IPS-NIHi7 (cell line): Measurements from ENCODE around the gene IRF9.

Experiments
- DNase-seq: peaks from one replicate; pipeline ENCODE4 v3.0.0; 2012; ENCODE audit warnings: mixed read lengths; ENCODE audit errors: extremely low spot score

IRF9 gene

DNA sequence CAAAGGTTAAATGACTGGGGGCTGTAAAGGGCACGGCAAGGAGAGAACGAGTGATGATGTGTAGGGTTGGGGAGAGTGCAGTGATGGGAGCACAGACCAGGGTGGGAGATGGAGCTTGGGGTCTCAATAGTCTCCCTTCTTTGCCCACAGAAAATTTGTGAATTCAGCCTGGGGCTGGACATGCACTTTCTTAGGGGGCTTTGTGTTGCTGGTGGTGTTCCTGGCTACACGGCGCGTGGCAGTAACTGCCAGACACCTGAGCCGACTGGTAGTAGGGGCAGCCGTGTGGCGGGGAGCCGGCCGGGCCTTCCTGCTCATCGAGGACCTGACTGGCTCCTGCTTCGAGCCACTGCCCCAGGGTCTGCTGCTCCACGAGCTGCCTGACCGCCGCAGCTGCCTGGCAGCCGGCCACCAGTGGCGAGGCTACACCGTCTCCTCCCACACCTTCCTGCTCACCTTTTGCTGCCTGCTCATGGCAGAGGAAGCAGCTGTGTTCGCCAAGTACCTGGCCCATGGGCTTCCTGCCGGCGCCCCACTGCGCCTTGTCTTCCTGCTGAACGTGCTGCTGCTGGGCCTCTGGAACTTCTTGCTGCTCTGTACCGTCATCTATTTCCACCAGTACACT is 28.9 kb upstream of the IRF9 start:
- no peak for DNase-seq

DNA sequence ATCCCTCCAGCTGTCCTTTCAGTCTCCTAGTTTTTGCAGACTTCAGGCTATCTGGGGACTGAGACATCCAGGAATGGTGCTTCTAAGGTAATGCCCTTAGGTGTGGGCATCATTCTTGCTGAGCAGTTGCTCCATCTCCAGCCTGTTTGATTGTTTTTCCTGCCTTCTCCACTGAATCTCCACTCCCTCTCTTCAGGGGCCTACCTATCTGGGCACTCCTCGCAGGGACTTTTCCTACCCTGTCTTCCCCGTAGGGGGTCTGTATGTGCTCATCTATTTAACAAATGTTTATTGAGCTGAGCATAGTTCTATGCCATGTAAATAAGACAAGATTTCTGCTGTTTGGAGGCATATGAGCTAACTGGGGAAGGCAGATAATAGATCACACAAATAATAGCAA is 28.1 kb upstream of the IRF9 start:
- no peak for DNase-seq

DNA sequence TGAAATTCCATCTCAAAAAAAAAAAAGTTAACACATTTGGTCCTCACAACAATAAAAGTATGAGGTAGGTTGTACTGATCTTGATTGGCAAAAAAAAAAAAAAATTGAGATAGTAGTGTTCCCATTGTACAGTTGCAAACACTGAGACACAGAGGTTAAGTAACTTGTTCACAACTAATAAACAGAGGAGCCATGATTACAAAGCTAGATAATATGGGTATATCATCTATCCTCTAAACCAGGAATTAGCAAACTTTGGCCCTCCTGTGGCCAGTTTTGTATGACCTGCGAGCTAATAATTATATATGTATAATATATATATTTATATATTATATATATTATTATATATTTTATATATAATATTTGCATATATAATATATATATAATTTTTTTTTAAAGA is 27.3 kb upstream of the IRF9 start:
- DNase-seq: no peak

DNA sequence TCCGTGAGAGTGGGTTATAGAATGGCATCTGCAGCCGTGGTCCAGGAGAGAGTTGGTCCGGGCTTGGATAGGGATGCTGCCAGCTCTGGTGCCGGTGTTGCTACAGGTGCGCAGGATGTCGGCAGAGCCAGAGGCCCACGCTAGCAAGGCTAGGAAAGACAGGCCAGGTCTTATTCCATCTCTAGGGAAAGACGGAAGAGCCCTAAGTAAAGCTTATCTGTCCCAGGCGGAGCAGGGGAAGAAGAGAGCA is 25.6 kb upstream of the IRF9 start:
- DNase-seq: no peak

DNA sequence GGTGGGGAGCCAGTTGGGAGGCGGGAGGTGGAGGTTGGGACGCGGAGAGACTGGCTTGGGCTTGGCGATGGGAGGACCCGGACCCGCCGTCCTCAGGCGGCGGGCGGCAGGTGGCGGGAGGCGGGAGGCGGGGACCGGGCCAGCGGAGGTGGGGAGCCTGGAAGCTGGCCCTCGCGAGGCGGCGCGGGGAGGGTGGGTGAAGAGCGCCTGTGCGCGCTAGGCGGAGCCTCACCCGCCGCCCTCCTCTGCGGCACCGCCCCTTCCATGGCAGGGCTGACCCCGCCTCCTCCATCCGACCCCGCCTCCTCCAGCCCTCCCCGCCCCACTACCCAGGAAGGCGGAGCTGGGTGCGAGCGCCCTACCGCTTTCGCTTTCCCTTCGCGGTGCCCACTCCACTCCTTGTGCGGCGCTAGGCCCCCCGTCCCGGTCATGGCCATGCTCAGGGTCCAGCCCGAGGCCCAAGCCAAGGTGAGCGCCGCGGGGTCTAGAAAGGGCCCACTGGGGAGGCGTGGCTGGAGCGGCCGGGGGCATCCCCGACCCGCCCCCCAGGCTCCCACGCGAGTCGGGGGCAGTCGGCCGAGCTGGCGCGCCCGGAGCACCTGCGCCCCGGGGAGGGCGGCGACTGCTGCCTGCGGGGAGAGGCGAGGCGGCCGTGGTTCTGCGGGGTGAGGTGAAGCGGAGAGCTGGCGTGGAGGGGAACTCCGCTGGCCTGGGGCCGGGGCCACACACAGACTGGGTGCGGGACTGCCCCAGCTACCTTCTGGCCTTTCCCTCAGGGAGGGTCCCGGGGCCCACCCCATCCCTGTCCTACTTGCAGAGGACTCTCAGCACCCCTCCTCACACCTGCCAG is 25.0 kb upstream of the IRF9 start, which contains the start of gene PSME1:
PSME1 (plus strand) TSS at position 361 of the 850 bp plus-strand sequence; CDS start at position 430, 69 bp downstream.
- DNase-seq: peak; percentile 93

DNA sequence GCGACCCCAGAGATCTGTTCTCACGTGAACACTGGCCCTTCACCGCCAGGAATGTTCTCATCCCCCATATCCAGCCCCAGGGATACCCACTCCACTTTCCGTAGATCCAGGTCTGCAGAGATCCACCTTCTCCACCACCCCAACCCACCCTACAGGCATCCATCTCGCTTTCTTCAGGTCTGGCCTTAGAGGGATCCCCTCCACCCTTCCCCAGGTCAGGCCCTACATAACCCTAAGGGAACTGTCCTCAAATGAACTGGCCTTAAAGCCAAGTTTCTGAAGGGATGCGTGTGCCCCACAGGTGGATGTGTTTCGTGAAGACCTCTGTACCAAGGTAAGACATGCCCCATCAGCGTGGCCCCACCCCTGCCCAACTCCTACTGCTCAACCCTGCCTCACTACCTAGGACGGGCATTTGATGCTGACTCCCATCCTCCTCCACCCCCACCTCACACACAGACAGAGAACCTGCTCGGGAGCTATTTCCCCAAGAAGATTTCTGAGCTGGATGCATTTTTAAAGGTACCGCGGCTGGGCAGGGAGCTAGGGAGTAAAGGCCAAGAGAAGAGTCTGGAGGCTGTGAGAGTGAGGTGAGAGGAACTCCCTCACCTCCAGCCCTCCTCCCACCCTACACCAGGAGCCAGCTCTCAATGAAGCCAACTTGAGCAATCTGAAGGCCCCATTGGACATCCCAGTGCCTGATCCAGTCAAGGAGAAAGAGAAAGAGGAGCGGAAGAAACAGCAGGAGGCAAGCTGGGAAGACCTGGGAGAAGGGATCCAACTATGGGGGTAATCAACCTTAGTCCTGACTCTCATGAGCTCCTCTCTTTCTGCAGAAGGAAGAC is 24.2 kb upstream of the IRF9 start:
- DNase-seq: no peak

DNA sequence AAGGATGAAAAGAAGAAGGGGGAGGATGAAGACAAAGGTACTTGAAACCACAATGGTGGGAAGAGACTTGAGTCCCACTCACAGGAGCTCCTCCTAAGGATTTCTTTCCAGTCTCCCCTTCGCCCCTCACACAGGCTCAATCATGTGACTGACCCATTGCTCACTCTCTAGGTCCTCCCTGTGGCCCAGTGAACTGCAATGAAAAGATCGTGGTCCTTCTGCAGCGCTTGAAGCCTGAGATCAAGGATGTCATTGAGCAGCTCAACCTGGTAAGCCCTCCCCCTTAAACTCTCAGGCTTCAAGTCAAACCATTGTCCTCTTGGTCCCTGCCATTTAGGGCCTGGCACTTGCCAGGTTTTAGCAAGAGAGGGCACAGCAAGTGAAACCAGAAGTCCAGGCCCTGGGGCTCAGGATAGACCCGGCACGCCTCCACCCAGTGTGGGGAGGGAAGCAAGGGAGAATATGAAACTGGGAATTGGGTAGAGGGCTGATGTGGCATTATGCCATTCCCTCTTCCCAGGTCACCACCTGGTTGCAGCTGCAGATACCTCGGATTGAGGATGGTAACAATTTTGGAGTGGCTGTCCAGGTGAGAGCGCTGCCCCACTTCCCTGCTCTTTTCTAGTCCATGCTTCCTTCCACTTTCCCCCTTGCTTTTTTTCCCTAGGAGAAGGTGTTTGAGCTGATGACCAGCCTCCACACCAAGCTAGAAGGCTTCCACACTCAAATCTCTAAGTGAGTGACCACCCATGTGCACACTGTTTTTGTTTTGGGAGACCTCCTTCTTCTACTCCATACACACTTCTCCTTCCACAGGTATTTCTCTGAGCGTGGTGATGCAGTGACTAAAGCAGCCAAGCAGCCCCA is 23.3 kb upstream of the IRF9 start:
- no peak for DNase-seq

DNA sequence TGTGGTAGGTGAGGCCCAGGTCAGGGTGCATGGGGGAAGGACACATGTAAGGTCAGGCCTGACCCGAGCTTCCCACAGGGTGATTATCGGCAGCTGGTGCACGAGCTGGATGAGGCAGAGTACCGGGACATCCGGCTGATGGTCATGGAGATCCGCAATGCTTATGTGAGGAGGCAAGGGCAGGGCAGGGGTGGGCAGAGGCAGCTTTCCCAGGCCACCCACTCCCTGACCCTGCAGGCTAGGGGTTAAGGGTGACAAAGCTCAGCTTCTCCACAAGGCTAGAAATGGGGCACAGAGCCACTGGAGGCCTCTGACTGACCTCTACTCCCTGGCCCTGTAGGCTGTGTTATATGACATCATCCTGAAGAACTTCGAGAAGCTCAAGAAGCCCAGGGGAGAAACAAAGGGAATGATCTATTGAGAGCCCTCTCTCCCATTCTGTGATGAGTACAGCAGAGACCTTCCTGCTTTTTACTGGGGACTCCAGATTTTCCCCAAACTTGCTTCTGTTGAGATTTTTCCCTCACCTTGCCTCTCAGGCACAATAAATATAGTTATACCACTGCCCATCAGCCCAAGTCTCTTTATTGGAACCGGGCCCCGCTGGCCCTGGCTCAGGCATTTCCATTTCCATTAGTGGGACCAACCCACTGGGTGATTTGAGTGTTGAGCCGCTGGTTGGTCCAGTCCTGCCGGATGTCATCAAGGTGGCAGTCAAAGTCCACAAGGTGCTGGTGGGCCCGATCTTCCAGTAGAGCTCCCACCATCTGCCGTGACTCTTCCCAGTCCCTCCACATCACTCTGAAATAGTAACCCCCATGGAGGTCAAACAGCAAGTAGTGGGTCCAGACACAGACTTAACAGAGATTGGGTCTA is 22.4 kb upstream of the IRF9 start:
- DNase-seq: no peak

DNA sequence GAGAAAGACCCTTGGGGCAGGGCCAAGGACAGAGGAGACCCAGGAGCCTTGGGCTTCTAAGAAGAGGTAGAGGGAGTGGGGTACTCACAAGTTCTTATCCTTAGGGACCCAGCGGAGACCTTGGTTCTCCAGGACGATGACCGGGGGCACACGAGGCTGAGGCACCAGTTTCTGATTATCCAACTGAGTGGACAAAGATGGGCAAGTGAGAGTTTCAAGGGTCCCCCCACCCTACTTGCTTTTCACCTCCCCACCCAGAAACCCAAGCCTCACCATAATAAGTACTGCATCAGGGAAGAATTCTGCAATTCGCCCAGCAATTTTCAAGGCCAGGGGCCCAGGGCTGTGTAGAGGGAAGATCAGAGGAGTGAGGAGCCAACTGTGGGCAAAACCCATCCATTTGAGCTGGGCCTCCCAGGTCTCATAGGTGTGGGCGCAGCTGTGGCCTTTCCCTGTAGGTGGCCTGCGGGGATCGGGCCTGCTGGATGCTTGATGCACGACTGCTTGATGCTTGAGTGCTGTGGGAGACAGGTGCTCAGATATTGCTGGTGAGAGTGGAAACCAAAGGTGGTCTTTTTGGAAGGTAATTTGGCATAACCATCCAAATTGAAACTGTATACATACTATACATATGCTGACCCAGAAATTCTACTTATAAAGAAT is 21.7 kb upstream of the IRF9 start:
- DNase-seq: no peak

DNA sequence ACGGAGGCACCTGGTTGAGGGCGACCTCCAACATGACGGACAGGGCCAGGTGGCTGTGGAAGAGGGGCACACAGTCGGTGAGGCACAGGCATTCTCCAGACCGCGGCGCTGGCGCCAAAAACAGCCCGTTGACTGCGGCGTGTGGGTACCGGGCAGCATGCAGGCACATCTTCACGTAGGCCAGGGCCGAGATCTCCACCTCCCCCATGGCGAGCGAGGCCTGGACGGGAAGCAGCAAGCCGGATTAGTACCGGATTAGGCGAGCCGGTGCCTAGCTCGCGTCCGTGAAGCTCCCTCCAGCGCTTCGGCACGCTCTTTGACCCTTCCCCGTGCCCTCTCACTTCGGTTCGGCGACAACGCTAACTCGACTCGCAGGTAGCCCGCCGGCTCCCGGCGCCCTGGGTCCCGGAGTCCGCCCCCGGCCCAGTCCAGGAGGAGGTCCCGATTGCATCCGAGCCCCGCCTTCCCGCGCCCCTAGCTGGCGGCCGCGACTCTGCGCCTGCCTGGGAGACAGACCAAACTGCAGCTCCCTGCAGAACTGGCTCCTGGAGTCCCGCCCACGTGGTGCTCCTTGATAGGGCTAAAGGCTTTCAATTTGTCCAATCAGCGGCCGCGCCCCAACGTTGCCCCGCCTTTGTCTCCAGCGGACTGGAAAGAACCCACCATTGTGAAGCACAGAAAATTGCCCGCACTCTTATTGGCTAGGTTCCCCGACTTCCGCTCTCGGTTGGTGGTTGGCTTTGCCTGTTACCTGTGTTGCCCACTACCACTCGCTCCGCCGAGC is 19.8 kb upstream of the IRF9 start, which contains the start of gene EMC9:
EMC9 (minus strand) TSS at position 495 of the 784 bp plus-strand sequence; CDS start at position 208, 287 bp downstream.
- DNase-seq: peak; percentile 96

DNA sequence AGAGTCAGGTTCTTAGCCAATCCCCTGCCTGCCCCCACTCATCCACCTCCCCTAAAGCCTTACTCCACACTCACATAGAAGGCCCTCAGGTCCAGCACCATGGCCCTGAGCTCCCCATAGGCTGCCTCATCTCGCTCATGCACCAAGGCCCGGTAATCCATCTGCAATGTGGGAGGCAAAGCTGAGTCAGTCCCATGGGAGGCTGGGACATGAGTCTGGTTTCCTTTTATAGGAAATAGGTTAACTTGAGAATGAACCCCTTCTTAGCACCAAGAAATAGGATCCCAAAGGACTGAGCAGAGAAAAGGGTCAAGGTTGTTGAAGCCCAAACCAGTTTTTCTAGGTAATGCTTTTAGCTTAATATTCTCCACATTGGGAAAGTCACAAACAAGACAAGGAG is 17.6 kb upstream of the IRF9 start:
- DNase-seq: no peak

DNA sequence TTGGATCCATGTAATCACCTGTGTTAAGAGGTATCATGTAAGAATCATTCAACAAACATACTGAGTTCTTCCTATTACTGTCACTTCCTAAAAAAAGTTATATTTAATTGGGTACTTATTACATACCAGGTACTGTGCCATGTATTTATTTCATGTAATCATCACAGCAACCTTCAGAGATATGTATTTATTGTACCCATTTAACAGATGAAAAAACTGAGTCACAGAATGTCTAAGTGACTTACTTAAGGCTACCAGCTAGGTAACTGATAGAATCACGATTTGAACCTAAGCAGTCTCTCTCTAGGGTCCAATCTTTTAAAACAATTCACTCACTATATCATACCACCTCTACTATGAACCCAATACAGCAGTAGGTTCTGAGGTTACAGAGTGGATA is 16.6 kb upstream of the IRF9 start:
- DNase-seq: no peak

DNA sequence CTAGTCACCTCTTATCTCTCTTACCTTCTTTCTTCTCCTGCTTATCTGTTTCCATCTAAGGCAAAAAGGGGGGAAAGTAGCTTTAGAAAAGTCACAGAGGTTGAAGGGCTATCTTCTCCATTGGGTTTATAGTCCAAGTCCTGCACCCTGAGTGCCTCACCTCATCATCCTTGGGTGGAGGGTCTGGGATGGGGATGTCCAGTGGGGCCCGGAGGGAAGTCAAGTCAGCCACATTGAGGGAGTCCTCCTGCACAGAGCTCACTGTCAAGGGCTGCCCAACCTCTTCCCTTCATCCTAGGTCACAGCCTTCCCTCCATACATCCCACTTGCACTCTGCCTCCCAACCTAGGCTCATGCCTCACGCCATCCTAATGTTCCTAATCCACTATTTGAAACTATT is 15.8 kb upstream of the IRF9 start:
- DNase-seq: no peak

DNA sequence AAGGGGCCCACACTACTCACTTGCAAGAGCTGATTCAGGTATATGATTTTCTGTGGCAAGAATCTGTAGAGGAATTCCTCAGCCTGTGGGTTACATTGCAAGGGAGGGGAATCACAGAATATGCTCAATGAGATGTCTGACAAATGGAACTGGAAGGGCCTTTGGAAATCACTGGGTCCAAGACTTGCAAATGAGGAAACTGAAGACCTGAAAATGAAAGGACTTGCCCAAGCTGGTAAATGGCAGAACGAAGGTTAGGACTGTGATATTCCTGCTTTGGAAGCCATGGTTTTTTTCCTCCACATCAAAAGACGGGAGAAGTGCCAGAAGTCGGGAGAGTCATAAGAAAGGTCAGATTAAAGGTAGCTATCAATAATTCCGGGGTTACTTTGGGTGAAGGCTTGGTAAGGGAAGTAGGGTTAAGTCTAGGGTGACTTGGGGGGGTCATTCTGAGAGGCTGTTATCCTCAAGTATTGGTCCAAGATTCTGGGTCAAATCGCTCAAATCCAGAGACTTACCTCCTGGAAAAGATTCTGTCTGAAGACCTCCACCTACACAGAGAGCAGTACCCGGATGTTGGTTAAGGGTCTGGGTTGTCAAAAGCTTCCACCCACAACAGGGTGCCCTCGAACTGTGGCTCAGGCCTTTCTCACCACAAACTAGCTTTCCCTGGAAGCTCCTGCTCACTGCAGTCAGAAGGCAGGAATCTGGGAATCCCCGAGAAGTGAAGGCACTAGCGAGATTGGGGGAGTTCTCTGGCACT is 15.2 kb upstream of the IRF9 start:
- DNase-seq: no peak

DNA sequence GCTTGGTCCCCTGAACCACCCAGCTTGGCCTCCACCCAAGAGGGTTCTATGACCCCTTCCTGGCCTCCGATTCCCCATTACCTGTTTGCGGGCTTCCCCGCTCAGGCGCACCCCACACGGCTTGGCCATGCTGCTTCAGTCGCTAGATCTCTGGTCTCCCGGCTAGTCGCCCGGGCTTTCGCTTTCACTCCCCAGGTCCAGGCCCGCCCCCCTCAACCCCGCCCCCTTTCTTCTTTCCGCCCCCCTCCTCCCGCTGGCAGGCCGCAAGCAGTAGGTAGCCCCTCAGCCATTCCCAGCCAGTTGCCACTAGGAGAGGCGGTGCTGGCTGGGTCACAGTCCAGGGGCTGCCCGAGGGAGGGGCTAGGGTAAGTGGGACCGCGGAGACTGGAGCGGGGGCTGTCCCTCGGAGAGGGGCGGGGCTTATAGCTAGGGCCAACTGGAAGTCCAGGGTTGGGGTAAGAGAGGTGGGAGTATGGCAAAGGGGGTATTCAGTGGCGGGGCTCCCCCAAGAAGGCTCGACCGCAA is 14.6 kb upstream of the IRF9 start, which contains the start of gene PSME2:
PSME2 (minus strand) TSS at position 158 of the 525 bp plus-strand sequence; CDS start at position 129, 29 bp downstream.
- peak; percentile 98 for DNase-seq

DNA sequence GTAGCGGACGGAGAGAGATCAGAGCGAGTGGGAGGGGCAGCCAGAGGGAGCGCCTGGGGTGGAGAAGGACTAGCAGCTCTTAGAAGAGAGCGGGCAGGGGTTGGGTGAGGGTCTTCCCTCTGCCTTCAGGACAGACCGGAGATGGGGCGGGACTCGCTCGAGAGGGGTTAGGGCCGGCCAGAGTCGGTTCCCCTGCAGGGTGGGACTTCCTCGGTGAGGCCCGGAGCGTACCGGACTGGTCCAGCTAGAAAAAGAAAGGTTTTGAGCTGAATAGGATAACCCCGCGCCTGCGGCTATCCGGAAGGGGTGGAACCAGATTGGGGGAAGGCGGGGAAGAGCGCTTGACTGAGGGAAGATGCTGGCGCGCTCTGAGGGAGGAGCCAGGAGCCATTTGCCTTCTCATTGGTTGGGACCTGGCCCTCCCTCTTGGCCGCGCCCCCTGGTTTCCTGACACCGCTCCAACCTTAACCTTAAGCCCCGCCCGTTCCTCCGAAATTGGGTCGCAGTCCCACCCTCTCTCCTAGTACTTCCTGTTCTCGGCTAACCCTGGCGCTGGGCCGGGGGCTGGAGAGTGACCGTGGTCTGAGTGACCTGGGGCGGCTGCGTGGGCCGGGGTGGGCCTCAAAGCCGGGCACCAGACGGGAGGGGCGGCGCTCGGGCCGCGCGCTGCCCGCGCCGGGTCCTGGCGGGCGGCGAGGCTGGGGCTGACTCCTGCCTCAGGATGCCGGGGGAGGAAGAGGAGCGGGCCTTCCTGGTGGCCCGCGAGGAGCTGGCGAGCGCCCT is 13.9 kb upstream of the IRF9 start, which contains the start of gene RNF31:
RNF31 (plus strand) TSS at position 521 of the 783 bp plus-strand sequence; CDS start at position 722, 201 bp downstream.
- DNase-seq: peak; percentile 97
